Activated CD8-positive, alpha-beta T cell treated with anti-CD3 and anti-CD28 coated beads for 36 hours (primary cell): ENCODE results near the gene PDZK1IP1. TPM values are rescaled to one million over a fixed set of nuclear protein-coding genes. Genes with fewer than 3 reads are reported as not detected.
"Not testable (repeated sequence)": the region's sequence is repeated elsewhere in the genome, so short reads cannot be mapped to it uniquely, and the experiment has no call there.

Experiments
- ATAC-seq: fragments of 200-7000 bp; cut with Tn5 transposase; one replicate; pipeline ENCODE4 v1.10.0; 2021; ENCODE audit warnings: mild to moderate bottlenecking, moderate library complexity
- CTCF ChIA-PET: fragments of 350-600 bp; sonication (Branson Sonifier 250); formaldehyde crosslinking; loops from one replicate; lab custom pipeline; 2021; ENCODE audit warnings: antibody characterized with exemption; lab: Charles Lee
- POLR2A ChIA-PET: fragments of 350-600 bp; sonication (Branson Sonifier 250); formaldehyde crosslinking; loops from one replicate; lab custom pipeline; 2021; ENCODE audit warnings: antibody characterized with exemption; lab: Charles Lee
- DNase-seq: peaks from one replicate; pipeline ENCODE4 v3.0.0-alpha.2; 2020
- H3K27ac Mint-ChIP-seq: one replicate; pipeline ENCODE4 v1.8.0; 2021; ENCODE audit warnings: mild to moderate bottlenecking, mixed read lengths
- H3K27me3 Mint-ChIP-seq: one replicate; pipeline ENCODE4 v1.8.0; 2021; ENCODE audit warnings: mixed read lengths
- H3K36me3 Mint-ChIP-seq: one replicate; pipeline ENCODE4 v1.8.0; 2021; ENCODE audit warnings: low read depth, mixed read lengths
- H3K4me1 Mint-ChIP-seq: one replicate; pipeline ENCODE4 v1.8.0; 2021; ENCODE audit warnings: low read depth, mixed read lengths
- H3K4me3 Mint-ChIP-seq: one replicate; pipeline ENCODE4 v1.8.0; 2021; ENCODE audit warnings: mild to moderate bottlenecking, moderate library complexity, mixed read lengths
- H3K9me3 Mint-ChIP-seq: one replicate; pipeline ENCODE4 v1.8.0; 2021; ENCODE audit warnings: mixed read lengths
- intact Hi-C: fragments of 100-400 bp; cut with micrococcal nuclease; formaldehyde crosslinking; loops from one replicate; pipeline ENCODE4 v1.10.0; 2022
- total RNA-seq, 2 experiments: library from RNA; stranded (reverse); gene quantifications; one replicate each; pipeline ENCODE4 v1.2.3, GENCODE V29; 2021
- TF ChIP-seq, protein P1 (sequence below): fragments of 200-600 bp; IDR thresholded peaks from one replicate; pipeline ENCODE4 v1.8.0; 2022; ENCODE audit warnings: antibody characterized with exemption, mild to moderate bottlenecking

PDZK1IP1 gene
- total RNA-seq, 2 experiments from 2014 or later, result not detected

DNA sequence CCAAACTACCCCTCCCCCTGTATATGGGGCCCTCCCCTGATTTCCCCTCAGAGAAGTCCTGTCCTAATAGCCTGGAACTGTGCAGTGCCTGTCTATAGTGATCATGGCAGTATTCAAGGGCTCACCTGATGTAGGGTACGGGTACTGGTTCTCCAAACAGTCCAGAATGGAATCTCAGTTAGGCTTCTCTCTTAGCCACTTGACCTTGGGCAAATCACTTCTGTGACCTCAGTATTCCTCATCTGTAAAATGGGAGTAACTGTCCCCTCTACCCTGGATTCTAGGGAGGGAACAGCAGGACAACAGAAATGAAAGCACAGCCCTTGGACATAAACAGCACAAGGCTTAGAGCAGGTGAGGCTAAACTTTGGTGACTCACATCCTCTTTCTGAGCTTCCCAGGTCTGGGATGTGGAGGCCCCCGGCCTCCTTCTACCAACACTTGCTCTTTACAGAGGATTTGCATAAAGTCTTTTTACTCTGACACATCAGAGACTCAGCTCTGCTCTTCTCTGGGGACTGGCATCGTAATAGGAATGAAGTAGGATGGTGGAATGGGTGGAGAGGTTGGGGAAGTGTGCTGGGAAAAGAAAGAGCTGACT lies 20.0 kb upstream of the PDZK1IP1 start:
- TF ChIP-seq, protein P1, sequence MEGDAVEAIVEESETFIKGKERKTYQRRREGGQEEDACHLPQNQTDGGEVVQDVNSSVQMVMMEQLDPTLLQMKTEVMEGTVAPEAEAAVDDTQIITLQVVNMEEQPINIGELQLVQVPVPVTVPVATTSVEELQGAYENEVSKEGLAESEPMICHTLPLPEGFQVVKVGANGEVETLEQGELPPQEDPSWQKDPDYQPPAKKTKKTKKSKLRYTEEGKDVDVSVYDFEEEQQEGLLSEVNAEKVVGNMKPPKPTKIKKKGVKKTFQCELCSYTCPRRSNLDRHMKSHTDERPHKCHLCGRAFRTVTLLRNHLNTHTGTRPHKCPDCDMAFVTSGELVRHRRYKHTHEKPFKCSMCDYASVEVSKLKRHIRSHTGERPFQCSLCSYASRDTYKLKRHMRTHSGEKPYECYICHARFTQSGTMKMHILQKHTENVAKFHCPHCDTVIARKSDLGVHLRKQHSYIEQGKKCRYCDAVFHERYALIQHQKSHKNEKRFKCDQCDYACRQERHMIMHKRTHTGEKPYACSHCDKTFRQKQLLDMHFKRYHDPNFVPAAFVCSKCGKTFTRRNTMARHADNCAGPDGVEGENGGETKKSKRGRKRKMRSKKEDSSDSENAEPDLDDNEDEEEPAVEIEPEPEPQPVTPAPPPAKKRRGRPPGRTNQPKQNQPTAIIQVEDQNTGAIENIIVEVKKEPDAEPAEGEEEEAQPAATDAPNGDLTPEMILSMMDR, result no peak
- H3K9me3 Mint-ChIP-seq, result no peaks in the 10 kb centered on the region
- intact Hi-C loops, result no loop called here
- H3K36me3 Mint-ChIP-seq, result no peaks in the 10 kb centered on the region
- no peak overlapping the region for H3K4me3 Mint-ChIP-seq
- ATAC-seq, result no peak
- DNase-seq, result no peak
- no peaks in the 10 kb centered on the region for H3K4me1 Mint-ChIP-seq
- ChIA-PET CTCF (interaction anchor here (2.2 kb wide), 1 partner anchor 17 kb away, joined by 10 read pairs; no protein-coding TSS in a partner anchor), POLR2A (no interaction called here)
- H3K27me3 Mint-ChIP-seq, result peaks cover 4% of the 10 kb centered on the region
- no peak overlapping the region for H3K27ac Mint-ChIP-seq

DNA sequence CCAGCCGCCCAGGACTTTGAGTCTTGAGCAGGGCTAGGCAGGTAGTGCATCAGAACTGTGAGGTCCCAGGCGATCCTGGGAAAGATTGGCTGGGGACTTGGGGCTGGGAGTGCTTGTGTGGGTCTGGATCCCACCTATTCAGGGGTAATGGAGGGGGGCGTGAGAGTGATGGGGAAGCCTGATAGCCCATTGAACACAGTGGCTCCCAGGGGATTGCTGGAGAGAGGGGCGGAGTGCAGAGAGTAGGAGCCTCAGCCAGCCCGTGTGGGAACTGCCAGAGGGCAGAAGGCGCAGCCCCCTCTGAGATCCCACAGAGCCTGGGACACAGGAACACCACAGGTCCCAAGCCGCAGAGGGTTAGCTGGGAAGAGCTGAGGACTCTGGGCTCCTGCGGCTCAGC lies 19.3 kb upstream of the PDZK1IP1 start:
- POLR2A ChIA-PET, result no interaction called here

DNA sequence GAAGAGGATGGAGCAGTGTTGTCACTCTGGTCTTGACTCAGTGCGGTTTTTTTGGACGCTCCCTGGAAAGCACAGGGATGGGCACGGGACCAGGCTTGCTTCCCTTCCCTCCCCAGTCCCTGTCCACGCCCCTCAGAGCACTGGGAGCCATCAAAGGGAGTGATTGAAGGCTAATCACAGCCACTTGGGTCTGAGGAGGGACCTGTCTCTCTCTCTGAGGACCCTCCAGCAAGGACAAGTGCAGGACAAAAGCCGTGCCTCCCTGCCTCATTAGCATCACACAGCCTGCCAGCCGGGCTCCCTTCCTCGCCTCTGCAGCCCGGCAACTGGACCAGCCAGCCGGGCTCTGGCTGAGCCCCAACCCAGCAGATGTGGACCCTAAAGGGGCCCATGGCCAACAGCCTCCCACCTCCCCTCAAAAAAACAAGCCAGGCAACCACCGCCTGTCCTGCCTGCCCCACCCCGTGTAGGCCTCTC lies 18.6 kb upstream of the PDZK1IP1 start:
- H3K4me1 Mint-ChIP-seq, result no peaks in the 10 kb centered on the region
- intact Hi-C loops, result no loop called here
- no peaks in the 10 kb centered on the region for H3K9me3 Mint-ChIP-seq
- no peak overlapping the region for H3K4me3 Mint-ChIP-seq
- no peak overlapping the region for H3K27ac Mint-ChIP-seq
- ChIA-PET CTCF (interaction anchor here (1.2 kb wide), 1 partner anchor 34 kb away, joined by 3 read pairs; no protein-coding TSS in a partner anchor), POLR2A (no interaction called here)
- peaks cover 12% of the 10 kb centered on the region for H3K27me3 Mint-ChIP-seq
- DNase-seq (no peak), ATAC-seq (no peak)
- TF ChIP-seq, protein P1, result no peak
- H3K36me3 Mint-ChIP-seq, result no peaks in the 10 kb centered on the region

More for the DNA sequence above, 19.3 kb upstream of the PDZK1IP1 start:
- Mint-ChIP-seq H3K27me3 (peaks cover 7% of the 10 kb centered on the region), H3K4me1 (no peaks in the 10 kb centered on the region), H3K4me3 (no peak overlapping the region), H3K36me3 (no peaks in the 10 kb centered on the region), H3K27ac (no peak overlapping the region), H3K9me3 (no peaks in the 10 kb centered on the region)
- no peak for ATAC-seq
- DNase-seq, result no peak
- TF ChIP-seq, protein P1, result no peak
- intact Hi-C loops, result no loop called here
- CTCF ChIA-PET, result no interaction called here

DNA sequence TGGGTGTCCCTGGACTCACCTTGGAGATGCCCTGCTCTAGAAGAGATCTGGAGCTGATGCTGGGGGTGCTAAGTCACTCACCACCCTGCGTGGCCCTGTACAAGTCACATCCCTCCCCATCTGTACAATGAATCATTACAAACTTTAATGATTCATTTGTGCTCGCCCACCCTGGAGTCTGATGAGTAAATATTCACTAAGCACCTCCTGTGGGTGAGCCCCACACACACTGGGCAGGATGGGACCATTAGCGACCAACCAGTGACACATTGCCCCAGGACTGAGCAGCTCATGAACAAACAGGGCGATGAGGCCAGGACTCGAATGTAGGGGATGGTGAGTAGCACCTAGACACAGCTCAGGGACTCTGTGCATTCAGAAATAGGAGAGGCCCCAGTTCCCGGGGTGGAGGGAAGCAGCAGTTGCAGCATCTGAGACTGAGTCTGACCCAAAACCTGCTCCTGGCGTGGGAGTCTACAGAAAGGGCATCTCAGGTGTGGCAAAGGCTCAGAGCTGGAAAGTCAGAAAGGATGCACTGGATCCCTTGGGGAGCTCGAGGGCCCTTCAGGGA lies 18.1 kb upstream of the PDZK1IP1 start:
- Mint-ChIP-seq H3K36me3 (no peaks in the 10 kb centered on the region), H3K9me3 (peaks cover 2% of the 10 kb centered on the region), H3K4me3 (no peak overlapping the region), H3K4me1 (no peaks in the 10 kb centered on the region), H3K27ac (no peak overlapping the region), H3K27me3 (peaks cover 16% of the 10 kb centered on the region)
- DNase-seq (no peak), ATAC-seq (peak; percentile 73)
- TF ChIP-seq, protein P1, result no peak
- intact Hi-C loops, result no loop called here
- ChIA-PET CTCF (interaction anchor here (1.2 to 1.5 kb wide), 2 partner anchors 14 to 33 kb away, joined by 3 to 6 read pairs; no protein-coding TSS in a partner anchor), POLR2A (no interaction called here)

DNA sequence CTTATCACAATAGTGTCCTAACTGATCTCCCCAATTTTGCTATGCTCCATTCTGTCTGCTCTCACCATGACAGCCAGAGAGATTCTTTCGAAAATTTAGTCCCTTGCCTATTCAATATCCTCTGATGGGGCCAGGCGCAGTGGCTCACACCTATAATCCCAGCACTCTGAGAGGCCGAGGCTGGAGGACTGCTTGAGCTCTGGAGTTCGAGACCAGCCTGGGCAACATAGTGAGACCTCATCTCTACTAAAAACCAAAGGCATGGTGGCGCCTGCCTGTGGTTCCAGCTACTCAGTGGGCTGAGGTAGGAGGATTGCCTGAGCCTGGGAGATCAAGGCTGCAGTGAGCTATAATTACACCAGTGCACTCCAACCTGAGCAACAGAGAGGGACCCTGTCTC lies 16.1 kb upstream of the PDZK1IP1 start:
- no peak overlapping the region for H3K4me3 Mint-ChIP-seq
- POLR2A ChIA-PET, result no interaction called here
- ATAC-seq (no peak), DNase-seq (no peak)
- peaks cover 2% of the 10 kb centered on the region for H3K9me3 Mint-ChIP-seq
- intact Hi-C loops, result no loop called here
- H3K27me3 Mint-ChIP-seq, result peaks cover 16% of the 10 kb centered on the region
- TF ChIP-seq, protein P1, result no peak
- H3K4me1 Mint-ChIP-seq, result no peaks in the 10 kb centered on the region
- no peaks in the 10 kb centered on the region for H3K36me3 Mint-ChIP-seq
- H3K27ac Mint-ChIP-seq, result no peak overlapping the region
- CTCF ChIA-PET, result no interaction called here

DNA sequence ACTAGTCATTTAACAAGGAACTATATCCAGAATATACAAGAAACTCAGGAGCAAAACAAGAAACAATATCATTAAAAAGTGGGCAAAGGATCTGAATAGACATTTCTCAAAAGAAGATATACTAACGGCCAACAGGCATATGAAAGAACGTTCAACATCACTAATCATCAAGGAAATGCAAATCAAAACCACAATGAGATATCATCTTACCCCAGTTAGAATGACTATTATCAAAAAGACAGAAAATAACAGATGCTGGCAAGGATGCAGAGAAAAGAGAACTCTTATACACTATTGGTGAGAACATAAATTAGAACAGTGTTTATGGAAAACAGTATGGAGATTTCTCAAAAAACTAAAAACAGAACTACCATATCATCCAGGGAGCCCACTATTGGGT lies 13.7 kb upstream of the PDZK1IP1 start:
- ATAC-seq, DNase-seq, H3K9me3 Mint-ChIP-seq, H3K36me3 Mint-ChIP-seq, intact Hi-C loops, POLR2A ChIA-PET, H3K4me3 Mint-ChIP-seq, H3K4me1 Mint-ChIP-seq, H3K27ac Mint-ChIP-seq: not testable (repeated sequence)
- H3K27me3 Mint-ChIP-seq, result peaks cover 29% of the 10 kb centered on the region
- CTCF ChIA-PET, result interaction anchor here (0.7 to 1.8 kb wide), 2 partner anchors 9 to 10 kb away, joined by 3 to 7 read pairs; no protein-coding TSS in a partner anchor
